ENCODE results near the gene ZNF423.

ZNF423 gene

GRCh38 chr16:49709057-49709456, 146.9 kb downstream of the ZNF423 start:
- Histone ChIP-seq H3K4me3 (ENCODE audit: low read length) (no peak overlapping the region), H3K4me1 (ENCODE audit: control insufficient read depth, insufficient read depth, low read length) (no peaks in the 10 kb centered on the region), H3K9ac (ENCODE audit: low read length) (no peak overlapping the region), H3K36me3 (ENCODE audit: control insufficient read depth, insufficient read depth, low read length) (no peaks in the 10 kb centered on the region), H3K27ac (ENCODE audit: low read depth, low read length) (no peak overlapping the region), H3K27me3 (ENCODE audit: control insufficient read depth, insufficient read depth, low read length) (no peaks in the 10 kb centered on the region)

GRCh38 chr16:49708491-49708890, 147.4 kb downstream of the ZNF423 start:
- Histone ChIP-seq H3K27ac (ENCODE audit: low read depth, low read length) (no peak overlapping the region), H3K36me3 (ENCODE audit: control insufficient read depth, insufficient read depth, low read length) (no peaks in the 10 kb centered on the region), H3K4me3 (ENCODE audit: low read length) (no peak overlapping the region), H3K27me3 (ENCODE audit: control insufficient read depth, insufficient read depth, low read length) (no peaks in the 10 kb centered on the region), H3K9ac (ENCODE audit: low read length) (no peak overlapping the region), H3K4me1 (ENCODE audit: control insufficient read depth, insufficient read depth, low read length) (no peaks in the 10 kb centered on the region)

- Histone ChIP-seq H3K4me3 (ENCODE audit: low read length) (no peak overlapping the region), H3K9ac (ENCODE audit: low read length) (no peak overlapping the region), H3K36me3 (ENCODE audit: control insufficient read depth, insufficient read depth, low read length) (no peaks in the 10 kb centered on the region), H3K27me3 (ENCODE audit: control insufficient read depth, insufficient read depth, low read length) (no peaks in the 10 kb centered on the region), H3K27ac (ENCODE audit: low read depth, low read length) (no peak overlapping the region), H3K4me1 (ENCODE audit: control insufficient read depth, insufficient read depth, low read length) (no peaks in the 10 kb centered on the region)
Measured at GRCh38 chr16:49706620-49707355, 149.1 kb downstream of the ZNF423 start.

GRCh38 chr16:49704586-49705155, 151.2 kb downstream of the ZNF423 start:
- Histone ChIP-seq H3K4me1 (ENCODE audit: control insufficient read depth, insufficient read depth, low read length) (peaks cover 5% of the 10 kb centered on the region), H3K27ac (ENCODE audit: low read depth, low read length) (no peak overlapping the region), H3K27me3 (ENCODE audit: control insufficient read depth, insufficient read depth, low read length) (no peaks in the 10 kb centered on the region), H3K4me3 (ENCODE audit: low read length) (no peak overlapping the region), H3K9ac (ENCODE audit: low read length) (no peak overlapping the region), H3K36me3 (ENCODE audit: control insufficient read depth, insufficient read depth, low read length) (no peaks in the 10 kb centered on the region)

GRCh38 chr16:49703483-49703882, 152.4 kb downstream of the ZNF423 start:
- Histone ChIP-seq H3K27me3 (ENCODE audit: control insufficient read depth, insufficient read depth, low read length) (no peaks in the 10 kb centered on the region), H3K27ac (ENCODE audit: low read depth, low read length) (no peak overlapping the region), H3K9ac (ENCODE audit: low read length) (no peak overlapping the region), H3K4me1 (ENCODE audit: control insufficient read depth, insufficient read depth, low read length) (peaks cover 5% of the 10 kb centered on the region), H3K36me3 (ENCODE audit: control insufficient read depth, insufficient read depth, low read length) (no peaks in the 10 kb centered on the region), H3K4me3 (ENCODE audit: low read length) (no peak overlapping the region)

- Histone ChIP-seq H3K36me3 (ENCODE audit: control insufficient read depth, insufficient read depth, low read length) (no peaks in the 10 kb centered on the region), H3K9ac (ENCODE audit: low read length) (no peak overlapping the region), H3K4me1 (ENCODE audit: control insufficient read depth, insufficient read depth, low read length) (peaks cover 5% of the 10 kb centered on the region), H3K27me3 (ENCODE audit: control insufficient read depth, insufficient read depth, low read length) (no peaks in the 10 kb centered on the region), H3K4me3 (ENCODE audit: low read length) (no peak overlapping the region), H3K27ac (ENCODE audit: low read depth, low read length) (no peak overlapping the region)
Measured at GRCh38 chr16:49701789-49702494, 154.0 kb downstream of the ZNF423 start.

GRCh38 chr16:49701065-49701685, 154.7 kb downstream of the ZNF423 start:
- no peak overlapping the region for H3K9ac ChIP-seq (ENCODE audit: low read length)
- H3K4me3 ChIP-seq (ENCODE audit: low read length) = peak overlapping the region; percentile 6
- H3K27ac ChIP-seq (ENCODE audit: low read depth, low read length) = no peak overlapping the region
- no peaks in the 10 kb centered on the region for H3K27me3 ChIP-seq (ENCODE audit: control insufficient read depth, insufficient read depth, low read length)
- H3K36me3 ChIP-seq (ENCODE audit: control insufficient read depth, insufficient read depth, low read length) = no peaks in the 10 kb centered on the region
- peaks cover 5% of the 10 kb centered on the region for H3K4me1 ChIP-seq (ENCODE audit: control insufficient read depth, insufficient read depth, low read length)

- Histone ChIP-seq H3K36me3 (ENCODE audit: control insufficient read depth, insufficient read depth, low read length) (no peaks in the 10 kb centered on the region), H3K4me1 (ENCODE audit: control insufficient read depth, insufficient read depth, low read length) (peaks cover 5% of the 10 kb centered on the region), H3K27me3 (ENCODE audit: control insufficient read depth, insufficient read depth, low read length) (no peaks in the 10 kb centered on the region), H3K27ac (ENCODE audit: low read depth, low read length) (no peak overlapping the region), H3K9ac (ENCODE audit: low read length) (no peak overlapping the region), H3K4me3 (ENCODE audit: low read length) (no peak overlapping the region)
Measured at GRCh38 chr16:49700251-49701064, 155.5 kb downstream of the ZNF423 start.

GRCh38 chr16:49699841-49700175, 156.1 kb downstream of the ZNF423 start:
- Histone ChIP-seq H3K4me3 (ENCODE audit: low read length) (no peak overlapping the region), H3K4me1 (ENCODE audit: control insufficient read depth, insufficient read depth, low read length) (peaks cover 5% of the 10 kb centered on the region), H3K9ac (ENCODE audit: low read length) (no peak overlapping the region), H3K36me3 (ENCODE audit: control insufficient read depth, insufficient read depth, low read length) (no peaks in the 10 kb centered on the region), H3K27me3 (ENCODE audit: control insufficient read depth, insufficient read depth, low read length) (no peaks in the 10 kb centered on the region), H3K27ac (ENCODE audit: low read depth, low read length) (no peak overlapping the region)

- H3K27me3 ChIP-seq (ENCODE audit: control insufficient read depth, insufficient read depth, low read length) = no peaks in the 10 kb centered on the region
- no peaks in the 10 kb centered on the region for H3K36me3 ChIP-seq (ENCODE audit: control insufficient read depth, insufficient read depth, low read length)
- no peak overlapping the region for H3K27ac ChIP-seq (ENCODE audit: low read depth, low read length)
- no peak overlapping the region for H3K4me3 ChIP-seq (ENCODE audit: low read length)
- H3K4me1 ChIP-seq (ENCODE audit: control insufficient read depth, insufficient read depth, low read length) = peaks cover 5% of the 10 kb centered on the region
- no peak overlapping the region for H3K9ac ChIP-seq (ENCODE audit: low read length)
Measured at GRCh38 chr16:49698931-49699840, 156.7 kb downstream of the ZNF423 start.

GRCh38 chr16:49698453-49698815, 157.5 kb downstream of the ZNF423 start:
- no peak overlapping the region for H3K4me3 ChIP-seq (ENCODE audit: low read length)
- H3K36me3 ChIP-seq (ENCODE audit: control insufficient read depth, insufficient read depth, low read length) = no peaks in the 10 kb centered on the region
- no peak overlapping the region for H3K27ac ChIP-seq (ENCODE audit: low read depth, low read length)
- no peak overlapping the region for H3K9ac ChIP-seq (ENCODE audit: low read length)
- peaks cover 5% of the 10 kb centered on the region for H3K4me1 ChIP-seq (ENCODE audit: control insufficient read depth, insufficient read depth, low read length)
- no peaks in the 10 kb centered on the region for H3K27me3 ChIP-seq (ENCODE audit: control insufficient read depth, insufficient read depth, low read length)

All from rectal smooth muscle tissue (tissue), 1 donor.